ENCODE measurements around the gene ROPN1.

- TF ChIP-seq CTCF (conservative IDR thresholded peaks at IDR 0.05; ENCODE audit: low read length) = no peak
- no peak for TF ChIP-seq EZH2phosphoT487 (IDR thresholded peaks at IDR 0.05; ENCODE audit: borderline replicate concordance, low read depth, low read length)
Measured at GRCh38 chr3:124041553-124041952, 49.6 kb upstream of the ROPN1 start.
